Measurements from ENCODE around the gene THUMPD3.

GRCh38 chr3:9339761-9340471 lies 22.9 kb upstream of the THUMPD3 start:
- TF ChIP-seq, protein P1, sequence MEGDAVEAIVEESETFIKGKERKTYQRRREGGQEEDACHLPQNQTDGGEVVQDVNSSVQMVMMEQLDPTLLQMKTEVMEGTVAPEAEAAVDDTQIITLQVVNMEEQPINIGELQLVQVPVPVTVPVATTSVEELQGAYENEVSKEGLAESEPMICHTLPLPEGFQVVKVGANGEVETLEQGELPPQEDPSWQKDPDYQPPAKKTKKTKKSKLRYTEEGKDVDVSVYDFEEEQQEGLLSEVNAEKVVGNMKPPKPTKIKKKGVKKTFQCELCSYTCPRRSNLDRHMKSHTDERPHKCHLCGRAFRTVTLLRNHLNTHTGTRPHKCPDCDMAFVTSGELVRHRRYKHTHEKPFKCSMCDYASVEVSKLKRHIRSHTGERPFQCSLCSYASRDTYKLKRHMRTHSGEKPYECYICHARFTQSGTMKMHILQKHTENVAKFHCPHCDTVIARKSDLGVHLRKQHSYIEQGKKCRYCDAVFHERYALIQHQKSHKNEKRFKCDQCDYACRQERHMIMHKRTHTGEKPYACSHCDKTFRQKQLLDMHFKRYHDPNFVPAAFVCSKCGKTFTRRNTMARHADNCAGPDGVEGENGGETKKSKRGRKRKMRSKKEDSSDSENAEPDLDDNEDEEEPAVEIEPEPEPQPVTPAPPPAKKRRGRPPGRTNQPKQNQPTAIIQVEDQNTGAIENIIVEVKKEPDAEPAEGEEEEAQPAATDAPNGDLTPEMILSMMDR (IDR thresholded peaks at IDR 0.05; ENCODE audit: insufficient read depth, low read depth, low read length): no peak
- TF ChIP-seq EZH2 (IDR thresholded peaks at IDR 0.05; ENCODE audit: insufficient read depth, low read length): no peak

Data from astrocyte (in vitro differentiated cells and primary cell).